Measurements from ENCODE around the gene CCDC60. TPM values are rescaled to one million over a fixed set of nuclear protein-coding genes. Genes with fewer than 3 reads are reported as not detected.

The CCDC60 gene
- total RNA-seq, 2 experiments from 2014 or later = not detected

- Mint-ChIP-seq H3K36me3 (ENCODE audit: low read depth) (no peaks in the 10 kb centered on the region), H3K9me3 (peaks cover 2% of the 10 kb centered on the region), H3K27ac (no peak overlapping the region), H3K4me1 (no peaks in the 10 kb centered on the region), H3K4me3 (no peak overlapping the region), H3K27me3 (peaks cover 2% of the 10 kb centered on the region)
- POLR2A ChIA-PET = no interaction called here
- CTCF ChIA-PET = no interaction called here
- no peak for DNase-seq
These were observed 222.3 kb downstream of the CCDC60 start for GRCh38 chr12:119556854-119557253.

- ChIA-PET CTCF (no interaction called here), POLR2A (no interaction called here)
- Mint-ChIP-seq H3K4me1 (no peaks in the 10 kb centered on the region), H3K9me3 (no peaks in the 10 kb centered on the region), H3K27ac (no peak overlapping the region), H3K27me3 (no peaks in the 10 kb centered on the region), H3K36me3 (ENCODE audit: low read depth) (no peaks in the 10 kb centered on the region), H3K4me3 (no peak overlapping the region)
- no peak for DNase-seq
These were observed 230.9 kb downstream of the CCDC60 start for GRCh38 chr12:119565404-119565803.

GRCh38 chr12:119570771-119571170 is 236.2 kb downstream of the CCDC60 start:
- Mint-ChIP-seq H3K27me3 (peaks cover 2% of the 10 kb centered on the region), H3K36me3 (ENCODE audit: low read depth) (no peaks in the 10 kb centered on the region), H3K4me3 (no peak overlapping the region), H3K4me1 (no peaks in the 10 kb centered on the region), H3K9me3 (no peaks in the 10 kb centered on the region), H3K27ac (no peak overlapping the region)
- CTCF ChIA-PET = no interaction called here
- no peak for DNase-seq
- POLR2A ChIA-PET = no interaction called here

- ChIA-PET POLR2A (no interaction called here), CTCF (no interaction called here)
- Mint-ChIP-seq H3K27me3 (peaks cover 2% of the 10 kb centered on the region), H3K27ac (no peak overlapping the region), H3K4me3 (no peak overlapping the region), H3K9me3 (no peaks in the 10 kb centered on the region), H3K4me1 (no peaks in the 10 kb centered on the region), H3K36me3 (ENCODE audit: low read depth) (no peaks in the 10 kb centered on the region)
- no peak for DNase-seq
These were observed 238.6 kb downstream of the CCDC60 start for GRCh38 chr12:119573086-119573485.

GRCh38 chr12:119574255-119574654 is 239.7 kb downstream of the CCDC60 start:
- Mint-ChIP-seq H3K9me3 (no peaks in the 10 kb centered on the region), H3K4me3 (no peak overlapping the region), H3K27ac (no peak overlapping the region), H3K4me1 (no peaks in the 10 kb centered on the region), H3K27me3 (peaks cover 2% of the 10 kb centered on the region), H3K36me3 (ENCODE audit: low read depth) (no peaks in the 10 kb centered on the region)
- no peak for DNase-seq
- POLR2A ChIA-PET = no interaction called here
- CTCF ChIA-PET = interaction anchor here (0.7 kb wide), 1 partner anchor 1789 kb away, joined by 3 read pairs; no protein-coding TSS in a partner anchor

GRCh38 chr12:119576118-119576810 is 241.7 kb downstream of the CCDC60 start:
- ChIA-PET POLR2A (no interaction called here), CTCF (no interaction called here)
- Mint-ChIP-seq H3K27me3 (peaks cover 3% of the 10 kb centered on the region), H3K36me3 (ENCODE audit: low read depth) (no peaks in the 10 kb centered on the region), H3K4me3 (no peak overlapping the region), H3K4me1 (no peaks in the 10 kb centered on the region), H3K9me3 (no peaks in the 10 kb centered on the region), H3K27ac (no peak overlapping the region)
- DNase-seq = no peak

GRCh38 chr12:119576915-119577314 is 242.4 kb downstream of the CCDC60 start:
- DNase-seq = no peak
- H3K27ac Mint-ChIP-seq = no peak overlapping the region
- H3K4me3 Mint-ChIP-seq = no peak overlapping the region
- no peaks in the 10 kb centered on the region for H3K9me3 Mint-ChIP-seq
- no peaks in the 10 kb centered on the region for H3K36me3 Mint-ChIP-seq (ENCODE audit: low read depth)
- CTCF ChIA-PET = no interaction called here
- peaks cover 8% of the 10 kb centered on the region for H3K27me3 Mint-ChIP-seq
- H3K4me1 Mint-ChIP-seq = no peaks in the 10 kb centered on the region
- POLR2A ChIA-PET = no interaction called here

GRCh38 chr12:119578112-119578511 is 243.6 kb downstream of the CCDC60 start:
- no peaks in the 10 kb centered on the region for H3K36me3 Mint-ChIP-seq (ENCODE audit: low read depth)
- peaks cover 12% of the 10 kb centered on the region for H3K27me3 Mint-ChIP-seq
- no peak for DNase-seq
- CTCF ChIA-PET = no interaction called here
- H3K9me3 Mint-ChIP-seq = no peaks in the 10 kb centered on the region
- H3K4me3 Mint-ChIP-seq = no peak overlapping the region
- no peak overlapping the region for H3K27ac Mint-ChIP-seq
- H3K4me1 Mint-ChIP-seq = no peaks in the 10 kb centered on the region
- POLR2A ChIA-PET = no interaction called here

- no peak for DNase-seq
- CTCF ChIA-PET = no interaction called here
- Mint-ChIP-seq H3K36me3 (ENCODE audit: low read depth) (no peaks in the 10 kb centered on the region), H3K9me3 (no peaks in the 10 kb centered on the region), H3K4me3 (no peak overlapping the region), H3K4me1 (no peaks in the 10 kb centered on the region), H3K27ac (no peak overlapping the region), H3K27me3 (peaks cover 36% of the 10 kb centered on the region)
- POLR2A ChIA-PET = no interaction called here
These were observed 254.6 kb downstream of the CCDC60 start for GRCh38 chr12:119589097-119589496.

GRCh38 chr12:119589634-119590033 is 255.1 kb downstream of the CCDC60 start:
- POLR2A ChIA-PET = no interaction called here
- Mint-ChIP-seq H3K4me1 (no peaks in the 10 kb centered on the region), H3K27me3 (peaks cover 42% of the 10 kb centered on the region), H3K27ac (no peak overlapping the region), H3K9me3 (no peaks in the 10 kb centered on the region), H3K36me3 (ENCODE audit: low read depth) (no peaks in the 10 kb centered on the region), H3K4me3 (no peak overlapping the region)
- no peak for DNase-seq
- CTCF ChIA-PET = no interaction called here

Other genes starting within 250 kb of the CCDC60 start
- gene HSPB8, start 155.8 kb upstream of the CCDC60 start, total RNA-seq = not detected

Measured in activated CD4-positive, alpha-beta T cell treated with anti-CD3 and anti-CD28 coated beads, Interleukin-2, amount 10 ng/mL, durations not matched to agents 7 days and 5 days (primary cell).